ENCODE measurements around the gene RAI2. TPM values are rescaled to one million over a fixed set of nuclear protein-coding genes. Genes with fewer than 3 reads are reported as not detected.
A peak's percentile ranks its signal among the peaks of the same experiment; 100 is the strongest.

RAI2 gene
- total RNA-seq, 5 donors from 2014 or later (not counting 1 experiment from before 2014, with no cell fraction given) = 0.76 to 2.3 (median 1.3) TPM

- ATAC-seq (replicated peaks in 1 of 4) (no peak), DNase-seq (no peak)
- no CpG with 5 or more reads among the region's 15 CpGs for WGBS (ENCODE audit: insufficient coverage)
- ChIA-PET CTCF (interaction anchor here in 1 of 2 donors (0.7 kb wide), 1 partner anchor 1720 kb away, joined by 3 read pairs; no protein-coding TSS in a partner anchor), POLR2A (no interaction called here)
- Mint-ChIP-seq H3K4me1 (peaks cover 7 to 13% (median 8%) of the 10 kb centered on the region in 3 donors), H3K4me3 (peak overlapping the region; percentile 61 to 65 (median 63)), H3K27ac (no peak overlapping the region), H3K27me3 (peaks cover 35 to 48% of the 10 kb centered on the region in 2 donors), H3K9me3 (no peaks in the 10 kb centered on the region), H3K36me3 (no peaks in the 10 kb centered on the region)
- H3K4me1 ChIP-seq (ENCODE audit: control insufficient read depth in 1 of 2, extremely low read depth in 1 of 2, insufficient read depth in 2 of 2, low read length in 2 of 2) = peaks cover 0 to 3% of the 10 kb centered on the region in 2 experiments
- no peaks in the 10 kb centered on the region for H3K36me3 ChIP-seq (ENCODE audit: control insufficient read depth in 2 of 2, extremely low read depth in 1 of 2, insufficient read depth in 1 of 2, low read length in 1 of 2)
- H3K27ac ChIP-seq (ENCODE audit: low read length) = no peak overlapping the region
- no peaks in the 10 kb centered on the region for H3K9me3 ChIP-seq
- H3K4me3 ChIP-seq (ENCODE audit: control insufficient read depth in 1 of 2, extremely low read depth in 1 of 2, low read length in 1 of 2) = peak overlapping the region in 1 of 2 donors; percentile 20
- peaks cover 9 to 12% of the 10 kb centered on the region in 2 experiments for H3K27me3 ChIP-seq (replicated peaks in 1 of 2; ENCODE audit: control insufficient read depth in 2 of 2, extremely low read depth in 1 of 2, insufficient read depth in 2 of 2, low read length in 1 of 2)
These were observed 452 bp upstream of the RAI2 start for GRCh38 chrX:17861489-17862011.

- ChIA-PET POLR2A (interaction anchor here in 1 of 2 donors (0.8 kb wide), 1 partner anchor 82 kb away, joined by 4 read pairs; no protein-coding TSS in a partner anchor), CTCF (interaction anchor here in 1 of 2 donors (0.6 kb wide), 1 partner anchor 61 kb away, joined by 4 read pairs; no protein-coding TSS in a partner anchor)
- peak in 6 of 35 experiments; percentile 1 to 15 (median 2) for DNase-seq
- H3K27ac ChIP-seq (ENCODE audit: low read length) = no peak overlapping the region
- peak overlapping the region; percentile 12 to 46 for H3K4me3 ChIP-seq (ENCODE audit: control insufficient read depth in 1 of 2, extremely low read depth in 1 of 2, low read length in 1 of 2)
- Mint-ChIP-seq H3K27ac (peak overlapping the region in 1 of 2 donors; percentile 49), H3K36me3 (no peaks in the 10 kb centered on the region), H3K27me3 (peaks cover 38 to 51% of the 10 kb centered on the region in 2 donors), H3K4me1 (peaks cover 7 to 13% (median 8%) of the 10 kb centered on the region in 3 donors), H3K4me3 (peak overlapping the region; percentile 72 to 78 (median 73)), H3K9me3 (no peaks in the 10 kb centered on the region)
- no peaks in the 10 kb centered on the region for H3K9me3 ChIP-seq
- peak in 3 of 4 experiments; percentile 12 to 30 (median 26) for ATAC-seq (replicated peaks in 1 of 4)
- no peaks in the 10 kb centered on the region for H3K36me3 ChIP-seq (ENCODE audit: control insufficient read depth in 2 of 2, extremely low read depth in 1 of 2, insufficient read depth in 1 of 2, low read length in 1 of 2)
- peaks cover 0 to 3% of the 10 kb centered on the region in 2 experiments for H3K4me1 ChIP-seq (ENCODE audit: control insufficient read depth in 1 of 2, extremely low read depth in 1 of 2, insufficient read depth in 2 of 2, low read length in 2 of 2)
- H3K27me3 ChIP-seq (replicated peaks in 1 of 2; ENCODE audit: control insufficient read depth in 2 of 2, extremely low read depth in 1 of 2, insufficient read depth in 2 of 2, low read length in 1 of 2) = peaks cover 9 to 14% of the 10 kb centered on the region in 2 experiments
- 4% methylated on average over 47 of the region's 53 CpGs for WGBS (ENCODE audit: insufficient coverage)
These were observed 818 bp downstream of the RAI2 start for GRCh38 chrX:17860179-17860780.

GRCh38 chrX:17859609-17860178 lies 1.4 kb downstream of the RAI2 start:
- Mint-ChIP-seq H3K27ac (peak overlapping the region in 1 of 2 donors; percentile 49), H3K4me1 (peaks cover 7 to 13% (median 8%) of the 10 kb centered on the region in 3 donors), H3K9me3 (no peaks in the 10 kb centered on the region), H3K36me3 (no peaks in the 10 kb centered on the region), H3K27me3 (peaks cover 42 to 53% of the 10 kb centered on the region in 2 donors), H3K4me3 (peak overlapping the region; percentile 72 to 78 (median 73))
- ATAC-seq (replicated peaks in 1 of 4) (peak in 3 of 4 experiments; percentile 50 to 66 (median 62)), DNase-seq (peak in 24 of 35 experiments; percentile 5 to 45 (median 22))
- ChIA-PET POLR2A (interaction anchor here in 1 of 2 donors (0.8 kb wide), 1 partner anchor 82 kb away, joined by 4 read pairs; no protein-coding TSS in a partner anchor), CTCF (no interaction called here)
- WGBS (ENCODE audit: insufficient coverage) = 3% methylated on average over 8 of the region's 23 CpGs
- H3K27me3 ChIP-seq (replicated peaks in 1 of 2; ENCODE audit: control insufficient read depth in 2 of 2, extremely low read depth in 1 of 2, insufficient read depth in 2 of 2, low read length in 1 of 2) = peaks cover 9 to 16% of the 10 kb centered on the region in 2 experiments
- H3K36me3 ChIP-seq (ENCODE audit: control insufficient read depth in 2 of 2, extremely low read depth in 1 of 2, insufficient read depth in 1 of 2, low read length in 1 of 2) = no peaks in the 10 kb centered on the region
- H3K9me3 ChIP-seq = no peaks in the 10 kb centered on the region
- peaks cover 0 to 3% of the 10 kb centered on the region in 2 experiments for H3K4me1 ChIP-seq (ENCODE audit: control insufficient read depth in 1 of 2, extremely low read depth in 1 of 2, insufficient read depth in 2 of 2, low read length in 2 of 2)
- H3K4me3 ChIP-seq (ENCODE audit: control insufficient read depth in 1 of 2, extremely low read depth in 1 of 2, low read length in 1 of 2) = peak overlapping the region; percentile 12 to 46
- no peak overlapping the region for H3K27ac ChIP-seq (ENCODE audit: low read length)

- peaks cover 0 to under 1% of the 10 kb centered on the region in 2 experiments for H3K4me1 ChIP-seq (ENCODE audit: control insufficient read depth in 1 of 2, extremely low read depth in 1 of 2, insufficient read depth in 2 of 2, low read length in 2 of 2)
- H3K4me1 Mint-ChIP-seq = peaks cover 0 to 3% (median 3%) of the 10 kb centered on the region in 3 donors
- POLR2A ChIA-PET = no interaction called here
- no peak overlapping the region for H3K27ac Mint-ChIP-seq
- peaks cover 19 to 36% of the 10 kb centered on the region in 2 donors for H3K27me3 Mint-ChIP-seq
- no peaks in the 10 kb centered on the region for H3K36me3 Mint-ChIP-seq
- 80% methylated on average over 2 of the region's 6 CpGs for WGBS (ENCODE audit: insufficient coverage)
- no peaks in the 10 kb centered on the region for H3K36me3 ChIP-seq (ENCODE audit: control insufficient read depth in 2 of 2, extremely low read depth in 1 of 2, insufficient read depth in 1 of 2, low read length in 1 of 2)
- H3K27me3 ChIP-seq (replicated peaks in 1 of 2; ENCODE audit: control insufficient read depth in 2 of 2, extremely low read depth in 1 of 2, insufficient read depth in 2 of 2, low read length in 1 of 2) = peaks cover 4 to 9% of the 10 kb centered on the region in 2 experiments
- no peak overlapping the region for H3K4me3 Mint-ChIP-seq
- DNase-seq (no peak), ATAC-seq (replicated peaks in 1 of 4) (no peak)
- H3K4me3 ChIP-seq (ENCODE audit: control insufficient read depth in 1 of 2, extremely low read depth in 1 of 2, low read length in 1 of 2) = no peak overlapping the region
- CTCF ChIA-PET = interaction anchor here in 1 of 2 donors (0.7 kb wide), 1 partner anchor 11 kb away, joined by 3 read pairs; no protein-coding TSS in a partner anchor
- no peaks in the 10 kb centered on the region for H3K9me3 ChIP-seq
- H3K9me3 Mint-ChIP-seq = no peaks in the 10 kb centered on the region
- H3K27ac ChIP-seq (ENCODE audit: low read length) = no peak overlapping the region
These were observed 6.6 kb downstream of the RAI2 start for GRCh38 chrX:17854531-17854930.

GRCh38 chrX:17854069-17854468 lies 7.0 kb downstream of the RAI2 start:
- no peaks in the 10 kb centered on the region for H3K4me1 Mint-ChIP-seq
- H3K36me3 Mint-ChIP-seq = no peaks in the 10 kb centered on the region
- no CpG with 5 or more reads among the region's 2 CpGs for WGBS (ENCODE audit: insufficient coverage)
- Histone ChIP-seq H3K27me3 (replicated peaks in 1 of 2; ENCODE audit: control insufficient read depth in 2 of 2, extremely low read depth in 1 of 2, insufficient read depth in 2 of 2, low read length in 1 of 2) (peaks cover 3 to 6% of the 10 kb centered on the region in 2 experiments), H3K27ac (ENCODE audit: low read length) (no peak overlapping the region), H3K4me1 (ENCODE audit: control insufficient read depth in 1 of 2, extremely low read depth in 1 of 2, insufficient read depth in 2 of 2, low read length in 2 of 2) (no peaks in the 10 kb centered on the region), H3K4me3 (ENCODE audit: control insufficient read depth in 1 of 2, extremely low read depth in 1 of 2, low read length in 1 of 2) (no peak overlapping the region), H3K36me3 (ENCODE audit: control insufficient read depth in 2 of 2, extremely low read depth in 1 of 2, insufficient read depth in 1 of 2, low read length in 1 of 2) (no peaks in the 10 kb centered on the region), H3K9me3 (no peaks in the 10 kb centered on the region)
- H3K27me3 Mint-ChIP-seq = peaks cover 15 to 32% of the 10 kb centered on the region in 2 donors
- CTCF ChIA-PET = interaction anchor here in 1 of 2 donors (0.7 kb wide), 1 partner anchor 10 kb away, joined by 3 read pairs; no protein-coding TSS in a partner anchor
- no peak overlapping the region for H3K27ac Mint-ChIP-seq
- no peaks in the 10 kb centered on the region for H3K9me3 Mint-ChIP-seq
- H3K4me3 Mint-ChIP-seq = no peak overlapping the region
- POLR2A ChIA-PET = no interaction called here
- ATAC-seq (replicated peaks in 1 of 4) (no peak), DNase-seq (no peak)

- Histone ChIP-seq H3K36me3 (ENCODE audit: control insufficient read depth in 2 of 2, extremely low read depth in 1 of 2, insufficient read depth in 1 of 2, low read length in 1 of 2) (no peaks in the 10 kb centered on the region), H3K4me1 (ENCODE audit: control insufficient read depth in 1 of 2, extremely low read depth in 1 of 2, insufficient read depth in 2 of 2, low read length in 2 of 2) (no peaks in the 10 kb centered on the region), H3K4me3 (ENCODE audit: control insufficient read depth in 1 of 2, extremely low read depth in 1 of 2, low read length in 1 of 2) (no peak overlapping the region), H3K9me3 (no peaks in the 10 kb centered on the region), H3K27me3 (replicated peaks in 1 of 2; ENCODE audit: control insufficient read depth in 2 of 2, extremely low read depth in 1 of 2, insufficient read depth in 2 of 2, low read length in 1 of 2) (peaks cover 0 to 6% of the 10 kb centered on the region in 2 experiments), H3K27ac (ENCODE audit: low read length) (no peak overlapping the region)
- CTCF ChIA-PET = no interaction called here
- DNase-seq (no peak), ATAC-seq (replicated peaks in 1 of 4) (no peak)
- H3K4me3 Mint-ChIP-seq = no peak overlapping the region
- no peaks in the 10 kb centered on the region for H3K4me1 Mint-ChIP-seq
- H3K27me3 Mint-ChIP-seq = peaks cover 8 to 27% of the 10 kb centered on the region in 2 donors
- no peaks in the 10 kb centered on the region for H3K36me3 Mint-ChIP-seq
- no peak overlapping the region for H3K27ac Mint-ChIP-seq
- WGBS (ENCODE audit: insufficient coverage) = 75% methylated on average over 4 of the region's 7 CpGs
- H3K9me3 Mint-ChIP-seq = no peaks in the 10 kb centered on the region
- POLR2A ChIA-PET = no interaction called here
These were observed 9.2 kb downstream of the RAI2 start for GRCh38 chrX:17851874-17852273.
